ENCODE results near the gene DDX23. TPM values are rescaled to one million over a fixed set of nuclear protein-coding genes. Genes with fewer than 3 reads are reported as not detected.
A peak's percentile ranks its signal among the peaks of the same experiment; 100 is the strongest.

DDX23 gene
- total RNA-seq, 1 donor from 2014 or later = 32.4 TPM

- ATAC-seq (ENCODE audit: poor library complexity) = peak; percentile 32
- intact Hi-C loops (cut with DNase I) = no loop called here
- DNase-seq = no peak
These were observed 64.0 kb downstream of the DDX23 start for GRCh38 chr12:48787791-48788523.

GRCh38 chr12:48786591-48787544 lies 65.1 kb downstream of the DDX23 start:
- DNase-seq = peak; percentile 66
- peak; percentile 76 for ATAC-seq (ENCODE audit: poor library complexity)
- intact Hi-C loops (cut with DNase I) = no loop called here

- DNase-seq = no peak
- intact Hi-C loops (cut with DNase I) = no loop called here
- no peak for ATAC-seq (ENCODE audit: poor library complexity)
These were observed 68.5 kb downstream of the DDX23 start for GRCh38 chr12:48783432-48783831.

GRCh38 chr12:48782457-48783395 lies 69.2 kb downstream of the DDX23 start:
- ATAC-seq (ENCODE audit: poor library complexity) (no peak), DNase-seq (no peak)
- intact Hi-C loops (cut with DNase I) = no loop called here

GRCh38 chr12:48781750-48782456 lies 70.1 kb downstream of the DDX23 start:
- ATAC-seq (ENCODE audit: poor library complexity) (no peak), DNase-seq (no peak)
- intact Hi-C loops (cut with DNase I) = no loop called here

- intact Hi-C loops (cut with DNase I) = no loop called here
- ATAC-seq (ENCODE audit: poor library complexity) (peak; percentile 13), DNase-seq (no peak)
These were observed 71.5 kb downstream of the DDX23 start for GRCh38 chr12:48780381-48781025.

GRCh38 chr12:48779869-48780268 lies 72.1 kb downstream of the DDX23 start:
- ATAC-seq (ENCODE audit: poor library complexity) (peak; percentile 80), DNase-seq (peak; percentile 67)
- intact Hi-C loops (cut with DNase I) = no loop called here

Other genes starting within 250 kb of the DDX23 start
- gene KANSL2, start 169.9 kb downstream of the DDX23 start, total RNA-seq = 17.3 TPM
- 17.5 TPM for gene CCNT1, start 135.5 kb downstream of the DDX23 start, total RNA-seq
- gene ADCY6, start 63.1 kb downstream of the DDX23 start, total RNA-seq = 52.1 TPM
- 5.9 TPM for gene CACNB3, start 33.7 kb downstream of the DDX23 start, total RNA-seq
- gene RND1, start 13.7 kb upstream of the DDX23 start, total RNA-seq = 0.11 TPM
- 3.4 TPM for gene FKBP11, start 73.3 kb upstream of the DDX23 start, total RNA-seq
- gene ARF3, start 105.3 kb upstream of the DDX23 start, total RNA-seq = 43.7 TPM
- gene WNT10B, start 119.6 kb upstream of the DDX23 start, total RNA-seq = 0.40 TPM
- not detected for gene WNT1, start 126.2 kb upstream of the DDX23 start, total RNA-seq
- 0.78 TPM for gene DDN, start 147.2 kb upstream of the DDX23 start, total RNA-seq
- gene PRKAG1, start 166.6 kb upstream of the DDX23 start, total RNA-seq = 92.8 TPM
- gene KMT2D, start 208.6 kb upstream of the DDX23 start, total RNA-seq = 38.1 TPM
- gene RHEBL1, start 217.8 kb upstream of the DDX23 start, total RNA-seq = 0.48 TPM
- gene DHH, start 242.6 kb upstream of the DDX23 start, total RNA-seq = 0.32 TPM